Bronchus fibroblast of lung (primary cell): ENCODE measurements around the gene OR4C12. TPM values are rescaled to one million over a fixed set of nuclear protein-coding genes. Genes with fewer than 3 reads are reported as not detected.

Source experiments
- total RNA-seq: library from RNA; depleted of rRNA; stranded (reverse); fragments of >200 nt; gene quantifications from 2 replicates; pipeline ENCODE4 v1.2.3, GENCODE V29; 2015

Gene OR4C12
- not detected in 2 replicates for total RNA-seq

DNA sequence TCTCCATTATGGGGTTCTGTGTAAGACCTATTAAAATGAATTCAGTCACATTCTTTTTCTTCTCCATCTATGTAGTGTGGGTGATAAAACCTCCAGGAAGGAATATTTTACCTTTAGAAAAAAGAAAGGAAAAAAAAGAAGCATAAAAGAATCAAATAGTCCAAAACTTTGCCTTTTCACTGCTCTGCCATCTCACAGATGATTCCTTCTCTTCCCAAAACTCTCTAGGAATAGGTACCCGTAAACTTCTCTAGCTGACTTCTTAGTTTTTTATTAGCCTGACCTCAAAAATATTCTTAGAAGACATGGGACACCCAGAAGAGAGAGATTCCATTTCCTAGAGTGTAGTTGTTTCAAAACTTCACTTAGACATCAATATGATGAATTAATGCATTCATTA lies at the start of gene OR4C12:
Gene OR4C12 (minus strand): TSS at position 101 of the 400 bp plus-strand sequence. CDS start 34 bp downstream, at position 67.

GRCh38 chr11:49952091-49952490 lies 30.2 kb downstream of the OR4C12 start, which contains the start of gene OR4C13:
TSS of gene OR4C13 (plus strand) at chr11:49952391. CDS start at chr11:49952423, 32 bp downstream.

Other genes starting within 250 kb of the OR4C12 start
- gene OR4C13, start 30.1 kb downstream of the OR4C12 start, total RNA-seq: not detected in 2 replicates
- not detected in 2 replicates for gene OR4C45, start 50.3 kb upstream of the OR4C12 start, total RNA-seq